H1 (cell line): ENCODE data around the gene MRPL34. TPM values are rescaled to one million over a fixed set of nuclear protein-coding genes. Genes with fewer than 3 reads are reported as not detected.

Source experiments
- ATF3 ChIP-seq: IDR thresholded peaks from 2 replicates; pipeline ENCODE4 v1.6.1; 2011; ENCODE audit warnings: low read depth, mild to moderate bottlenecking, low read length; ENCODE audit not compliant: insufficient read depth
- BACH1 ChIP-seq: IDR thresholded peaks from 2 replicates; pipeline ENCODE4 v1.6.1; 2012; ENCODE audit warnings: low read length, improper control_type of control experiment
- BCL11A ChIP-seq, 2 experiments: IDR thresholded peaks; one replicate each; pipeline ENCODE4 v1.6.1; 2011; ENCODE audit warnings: low read depth in 2 of 2, low read length in 2 of 2, mild to moderate bottlenecking in 2 of 2
- CBX8 ChIP-seq: fragments of 300-800, 300-1000 bp; sonication (generic); IDR thresholded peaks from 2 replicates; pipeline ENCODE4 v1.7.1; 2016; ENCODE audit warnings: low read depth, low read length, borderline replicate concordance
- JUND ChIP-seq: IDR thresholded peaks from 2 replicates; pipeline ENCODE4 v1.6.1; 2011; ENCODE audit warnings: mild to moderate bottlenecking, improper control_type of control experiment, low read length
- POLR2AphosphoS5 ChIP-seq: IDR thresholded peaks from 2 replicates; pipeline ENCODE4 v1.6.1; 2011; ENCODE audit warnings: low read depth, low read length
- SIRT6 ChIP-seq: IDR thresholded peaks from one replicate; pipeline ENCODE4 v1.7.1; 2012; ENCODE audit warnings: low read length, inconsistent platforms
- SP4 ChIP-seq: IDR thresholded peaks from 2 replicates; pipeline ENCODE4 v1.6.1; 2012; ENCODE audit warnings: low read length, inconsistent platforms
- TBP ChIP-seq: IDR thresholded peaks from 2 replicates; pipeline ENCODE4 v1.6.1; 2011; ENCODE audit warnings: low read depth, low read length, improper control_type of control experiment
- polyA plus RNA-seq, 7 experiments: library from polyadenylated mRNA; depleted of rRNA in 3 of 7; stranded (reverse) in 5 of 7; unstranded in 2 of 7; fragments of >200 nt in 5 of 7; fragments of 200-250 nt in 2 of 7; gene quantifications; 1 replicate in 5 of 7; 2 replicates in 1 of 7; 4 replicates in 1 of 7; pipeline versions ENCODE4 v1.2.1 to v1.2.3, GENCODE V29; 2011 to 2013; ENCODE audit warnings: missing spikeins in 2 of 7, mixed read lengths in 2 of 7
- total RNA-seq: library from RNA; stranded (reverse); fragmentation: NEBNext Ultra II Directional; extraction: Animal tissue kit (Norgen Biotek cat#: 25700); gene quantifications from 2 replicates; pipeline ENCODE4 v1.2.1, GENCODE V29; 2021
- TF ChIP-seq, protein P1 (sequence below): fragments of 300-600 bp; sonication (generic); IDR thresholded peaks from 2 replicates; pipeline ENCODE4 v1.7.1; 2012; ENCODE audit warnings: low read length, moderate library complexity, mild to moderate bottlenecking, inconsistent platforms; ENCODE audit not compliant: insufficient replicate concordance

The MRPL34 gene
- total and polyA plus RNA-seq, 2 of the 8 experiments (the other 6 are each of a cell fraction or from before 2014, with no cell fraction given): 91.9 to 99.6 TPM

DNA sequence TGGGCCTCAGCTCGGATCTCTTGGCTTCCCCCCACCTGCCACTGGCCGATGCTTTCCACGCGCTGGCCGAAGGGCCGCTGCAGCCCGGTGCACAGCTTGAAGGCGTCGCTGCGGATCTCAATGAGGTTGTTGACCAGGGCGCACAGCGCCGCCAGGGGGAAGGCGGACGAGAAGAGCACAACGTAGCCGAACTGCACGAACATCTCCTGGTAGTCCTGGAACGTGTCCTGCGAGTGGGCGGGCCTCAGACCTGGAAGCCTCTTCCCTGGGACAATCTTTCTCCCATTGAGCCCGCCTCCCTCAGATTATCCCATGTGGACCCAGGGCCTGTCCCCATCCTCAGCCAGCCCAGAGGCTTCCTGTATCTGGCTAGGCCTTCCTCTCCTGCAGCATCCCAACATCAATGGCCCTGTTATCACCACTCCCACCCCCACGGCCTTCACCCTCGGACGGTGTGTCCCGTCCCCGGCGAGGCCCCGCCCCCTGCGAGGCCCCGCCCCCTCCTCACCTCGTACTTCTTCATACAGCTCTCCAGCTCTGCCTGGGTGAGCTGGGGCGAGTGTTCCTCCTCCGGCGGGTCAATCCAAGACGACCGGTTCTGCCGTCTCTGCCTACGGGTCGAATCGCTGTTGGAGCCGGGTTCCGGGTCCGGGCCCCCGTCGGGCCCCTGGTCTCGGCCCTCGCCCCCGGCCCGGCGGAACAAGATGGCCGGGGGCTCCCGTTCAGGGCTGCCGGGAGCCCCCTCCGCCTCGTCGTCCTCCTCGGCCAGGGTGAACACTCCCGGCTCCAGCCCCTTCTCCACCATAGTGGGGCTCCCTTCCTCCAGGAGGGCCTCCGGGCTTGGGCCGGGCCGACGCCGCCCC lies 22.2 kb downstream of the MRPL34 start (continued):
- TF ChIP-seq SIRT6 (no peak), POLR2AphosphoS5 (peak; percentile 80), ATF3 (no peak), TBP (0 out of 2 replicates have a peak, but pooled peaks have one; percentile 13), CBX8 (no peak), BACH1 (peak; percentile 53), JUND (no peak), BCL11A (IDR thresholded peaks at IDR 0.05; ENCODE audit: low read depth in 2 of 2, low read length in 2 of 2) (no peak), SP4 (no peak)
- TF ChIP-seq, protein P1, sequence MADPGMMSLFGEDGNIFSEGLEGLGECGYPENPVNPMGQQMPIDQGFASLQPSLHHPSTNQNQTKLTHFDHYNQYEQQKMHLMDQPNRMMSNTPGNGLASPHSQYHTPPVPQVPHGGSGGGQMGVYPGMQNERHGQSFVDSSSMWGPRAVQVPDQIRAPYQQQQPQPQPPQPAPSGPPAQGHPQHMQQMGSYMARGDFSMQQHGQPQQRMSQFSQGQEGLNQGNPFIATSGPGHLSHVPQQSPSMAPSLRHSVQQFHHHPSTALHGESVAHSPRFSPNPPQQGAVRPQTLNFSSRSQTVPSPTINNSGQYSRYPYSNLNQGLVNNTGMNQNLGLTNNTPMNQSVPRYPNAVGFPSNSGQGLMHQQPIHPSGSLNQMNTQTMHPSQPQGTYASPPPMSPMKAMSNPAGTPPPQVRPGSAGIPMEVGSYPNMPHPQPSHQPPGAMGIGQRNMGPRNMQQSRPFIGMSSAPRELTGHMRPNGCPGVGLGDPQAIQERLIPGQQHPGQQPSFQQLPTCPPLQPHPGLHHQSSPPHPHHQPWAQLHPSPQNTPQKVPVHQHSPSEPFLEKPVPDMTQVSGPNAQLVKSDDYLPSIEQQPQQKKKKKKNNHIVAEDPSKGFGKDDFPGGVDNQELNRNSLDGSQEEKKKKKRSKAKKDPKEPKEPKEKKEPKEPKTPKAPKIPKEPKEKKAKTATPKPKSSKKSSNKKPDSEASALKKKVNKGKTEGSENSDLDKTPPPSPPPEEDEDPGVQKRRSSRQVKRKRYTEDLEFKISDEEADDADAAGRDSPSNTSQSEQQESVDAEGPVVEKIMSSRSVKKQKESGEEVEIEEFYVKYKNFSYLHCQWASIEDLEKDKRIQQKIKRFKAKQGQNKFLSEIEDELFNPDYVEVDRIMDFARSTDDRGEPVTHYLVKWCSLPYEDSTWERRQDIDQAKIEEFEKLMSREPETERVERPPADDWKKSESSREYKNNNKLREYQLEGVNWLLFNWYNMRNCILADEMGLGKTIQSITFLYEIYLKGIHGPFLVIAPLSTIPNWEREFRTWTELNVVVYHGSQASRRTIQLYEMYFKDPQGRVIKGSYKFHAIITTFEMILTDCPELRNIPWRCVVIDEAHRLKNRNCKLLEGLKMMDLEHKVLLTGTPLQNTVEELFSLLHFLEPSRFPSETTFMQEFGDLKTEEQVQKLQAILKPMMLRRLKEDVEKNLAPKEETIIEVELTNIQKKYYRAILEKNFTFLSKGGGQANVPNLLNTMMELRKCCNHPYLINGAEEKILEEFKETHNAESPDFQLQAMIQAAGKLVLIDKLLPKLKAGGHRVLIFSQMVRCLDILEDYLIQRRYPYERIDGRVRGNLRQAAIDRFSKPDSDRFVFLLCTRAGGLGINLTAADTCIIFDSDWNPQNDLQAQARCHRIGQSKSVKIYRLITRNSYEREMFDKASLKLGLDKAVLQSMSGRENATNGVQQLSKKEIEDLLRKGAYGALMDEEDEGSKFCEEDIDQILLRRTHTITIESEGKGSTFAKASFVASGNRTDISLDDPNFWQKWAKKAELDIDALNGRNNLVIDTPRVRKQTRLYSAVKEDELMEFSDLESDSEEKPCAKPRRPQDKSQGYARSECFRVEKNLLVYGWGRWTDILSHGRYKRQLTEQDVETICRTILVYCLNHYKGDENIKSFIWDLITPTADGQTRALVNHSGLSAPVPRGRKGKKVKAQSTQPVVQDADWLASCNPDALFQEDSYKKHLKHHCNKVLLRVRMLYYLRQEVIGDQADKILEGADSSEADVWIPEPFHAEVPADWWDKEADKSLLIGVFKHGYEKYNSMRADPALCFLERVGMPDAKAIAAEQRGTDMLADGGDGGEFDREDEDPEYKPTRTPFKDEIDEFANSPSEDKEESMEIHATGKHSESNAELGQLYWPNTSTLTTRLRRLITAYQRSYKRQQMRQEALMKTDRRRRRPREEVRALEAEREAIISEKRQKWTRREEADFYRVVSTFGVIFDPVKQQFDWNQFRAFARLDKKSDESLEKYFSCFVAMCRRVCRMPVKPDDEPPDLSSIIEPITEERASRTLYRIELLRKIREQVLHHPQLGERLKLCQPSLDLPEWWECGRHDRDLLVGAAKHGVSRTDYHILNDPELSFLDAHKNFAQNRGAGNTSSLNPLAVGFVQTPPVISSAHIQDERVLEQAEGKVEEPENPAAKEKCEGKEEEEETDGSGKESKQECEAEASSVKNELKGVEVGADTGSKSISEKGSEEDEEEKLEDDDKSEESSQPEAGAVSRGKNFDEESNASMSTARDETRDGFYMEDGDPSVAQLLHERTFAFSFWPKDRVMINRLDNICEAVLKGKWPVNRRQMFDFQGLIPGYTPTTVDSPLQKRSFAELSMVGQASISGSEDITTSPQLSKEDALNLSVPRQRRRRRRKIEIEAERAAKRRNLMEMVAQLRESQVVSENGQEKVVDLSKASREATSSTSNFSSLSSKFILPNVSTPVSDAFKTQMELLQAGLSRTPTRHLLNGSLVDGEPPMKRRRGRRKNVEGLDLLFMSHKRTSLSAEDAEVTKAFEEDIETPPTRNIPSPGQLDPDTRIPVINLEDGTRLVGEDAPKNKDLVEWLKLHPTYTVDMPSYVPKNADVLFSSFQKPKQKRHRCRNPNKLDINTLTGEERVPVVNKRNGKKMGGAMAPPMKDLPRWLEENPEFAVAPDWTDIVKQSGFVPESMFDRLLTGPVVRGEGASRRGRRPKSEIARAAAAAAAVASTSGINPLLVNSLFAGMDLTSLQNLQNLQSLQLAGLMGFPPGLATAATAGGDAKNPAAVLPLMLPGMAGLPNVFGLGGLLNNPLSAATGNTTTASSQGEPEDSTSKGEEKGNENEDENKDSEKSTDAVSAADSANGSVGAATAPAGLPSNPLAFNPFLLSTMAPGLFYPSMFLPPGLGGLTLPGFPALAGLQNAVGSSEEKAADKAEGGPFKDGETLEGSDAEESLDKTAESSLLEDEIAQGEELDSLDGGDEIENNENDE: no peak
